ENCODE results near the gene CDK15.

Gene CDK15

DNA sequence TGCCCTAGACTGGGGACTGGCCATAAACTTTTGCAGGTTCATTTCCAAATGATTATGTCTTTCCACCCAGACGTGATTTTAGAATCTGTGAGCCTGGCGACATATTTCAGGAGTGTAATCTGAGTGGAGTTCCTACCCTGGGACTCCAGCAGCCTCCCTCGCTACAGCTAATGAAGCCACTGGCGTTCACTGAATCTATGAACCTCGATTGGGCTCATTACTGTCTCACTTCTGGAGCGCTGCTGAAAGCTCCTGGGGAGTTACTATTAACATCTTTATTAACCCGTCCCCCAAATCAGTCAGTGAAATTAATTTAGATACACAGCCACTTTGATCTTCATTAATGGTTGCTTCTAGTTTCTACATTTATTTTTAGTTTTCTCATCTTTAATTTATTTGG is 56.5 kb downstream of the CDK15 start:
- DNase-seq (ENCODE audit: low spot score): no peak
- no peak for FAIRE-seq

DNA sequence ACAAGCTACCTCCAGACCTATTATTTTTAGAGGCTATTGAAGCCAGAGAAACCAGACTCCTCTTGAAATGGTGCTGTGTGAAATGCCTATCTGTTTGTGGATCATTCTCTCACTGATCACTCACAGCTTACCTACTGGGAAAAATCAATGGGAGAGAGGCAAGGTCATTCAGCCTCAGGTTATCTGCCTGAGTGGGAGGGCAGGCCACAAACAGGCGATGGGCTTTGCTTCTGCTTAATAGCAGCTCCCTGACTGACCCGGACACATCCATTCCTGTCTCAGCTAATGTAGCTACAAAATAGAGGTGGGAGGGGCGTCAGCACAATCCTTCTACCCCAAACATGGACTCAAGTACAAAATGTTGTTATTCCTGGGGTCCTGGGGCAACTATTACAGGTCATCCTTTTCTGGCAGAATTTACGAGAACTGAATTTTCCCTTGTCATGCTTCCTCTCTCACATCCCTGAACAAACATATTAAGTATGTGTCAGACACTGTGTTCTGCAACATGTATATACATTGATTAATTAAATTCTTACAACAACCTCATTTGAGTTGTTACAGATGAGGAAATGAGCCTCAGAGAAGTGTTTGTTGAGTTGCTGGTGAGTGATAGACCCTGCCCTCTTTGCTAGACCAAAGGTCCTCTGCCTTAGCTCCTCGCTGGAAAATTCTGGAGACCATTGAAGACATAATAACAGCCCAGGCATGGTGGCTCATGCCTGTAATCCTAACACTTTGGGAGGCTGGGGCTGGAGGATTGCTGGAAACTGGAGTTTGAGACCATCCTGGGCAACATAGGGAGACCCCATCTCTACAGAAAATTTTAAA is 60.5 kb downstream of the CDK15 start:
- no peak for FAIRE-seq
- no peak for DNase-seq (ENCODE audit: low spot score)

DNA sequence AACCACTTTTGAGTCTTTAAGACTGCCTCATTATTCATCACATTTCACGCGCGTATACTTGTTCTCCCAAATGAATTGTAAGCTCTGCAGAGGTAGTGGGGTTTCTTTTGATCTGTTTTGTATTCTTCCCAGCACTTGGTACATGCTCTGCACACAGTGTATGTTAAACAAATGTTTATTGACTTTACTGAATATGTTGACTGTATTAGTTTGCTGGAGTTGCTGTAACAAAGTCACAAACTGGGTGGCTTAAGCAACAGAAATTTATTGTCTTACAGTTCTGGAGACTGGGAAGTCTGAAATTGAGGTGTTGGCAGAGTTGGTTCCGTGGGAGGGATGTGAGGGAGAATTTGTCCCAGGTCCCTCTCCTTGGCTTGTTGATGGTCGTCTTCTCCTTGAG is 65.1 kb downstream of the CDK15 start:
- FAIRE-seq: no peak
- DNase-seq (ENCODE audit: low spot score): no peak

DNA sequence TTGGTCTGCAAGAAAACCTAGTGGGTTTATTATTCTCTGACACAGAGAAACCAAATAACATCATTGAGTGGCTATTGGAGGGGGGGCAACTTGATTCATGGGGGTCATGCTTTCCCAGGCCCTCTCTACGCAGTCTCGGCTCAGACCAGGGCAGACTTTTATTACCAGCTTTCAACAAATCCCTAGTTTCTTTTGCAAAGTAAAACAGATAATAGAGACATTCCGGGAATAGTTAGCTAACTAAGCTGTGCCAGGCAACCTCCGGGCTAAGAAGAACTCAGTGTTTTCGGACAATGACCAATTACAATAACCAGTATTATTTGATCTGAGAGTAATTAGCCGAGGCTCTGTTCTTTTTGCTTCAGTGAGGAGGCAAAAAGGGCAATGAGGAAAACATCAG is 66.3 kb downstream of the CDK15 start:
- FAIRE-seq (no peak), DNase-seq (ENCODE audit: low spot score) (no peak)

DNA sequence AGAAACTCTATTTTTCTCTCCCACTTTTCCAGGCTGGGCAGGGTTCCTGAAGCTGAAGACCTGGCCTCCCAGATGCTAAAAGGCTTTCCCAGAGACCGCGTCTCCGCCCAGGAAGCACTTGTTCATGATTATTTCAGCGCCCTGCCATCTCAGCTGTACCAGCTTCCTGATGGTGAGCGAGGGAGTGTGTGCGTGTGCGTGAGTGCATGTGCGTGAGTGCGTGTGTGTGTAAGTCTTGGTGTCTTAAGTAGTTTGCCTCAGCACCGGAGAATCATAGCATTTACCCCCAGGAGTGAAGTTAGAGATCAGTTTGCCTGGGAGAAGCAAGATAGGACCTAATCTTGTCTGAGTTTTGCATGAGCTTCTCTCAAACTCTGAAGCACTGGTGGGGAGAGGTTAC is 73.7 kb downstream of the CDK15 start:
- no peak for FAIRE-seq
- no peak for DNase-seq (ENCODE audit: low spot score)

DNA sequence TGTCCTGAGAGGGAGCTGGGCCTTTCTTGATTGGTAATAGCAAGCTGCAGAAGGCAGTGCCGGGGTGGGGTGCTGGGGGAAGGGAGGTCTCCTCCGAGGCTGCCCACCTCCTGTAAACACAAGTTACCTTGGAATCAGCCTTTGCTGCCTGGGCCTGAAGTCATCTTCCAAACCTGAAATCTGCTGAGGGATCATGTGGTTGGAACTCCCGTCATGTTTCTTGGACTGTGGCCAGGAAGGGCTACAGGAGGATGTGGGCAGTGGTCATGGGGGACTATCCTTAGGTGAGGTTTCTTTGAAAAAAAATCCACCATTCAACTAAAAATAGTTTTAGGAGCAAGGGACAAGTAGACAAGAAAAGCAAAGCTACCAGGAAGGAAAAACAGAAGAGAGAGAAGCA is 74.2 kb downstream of the CDK15 start:
- FAIRE-seq: no peak
- peak; percentile 35 for DNase-seq (ENCODE audit: low spot score)

DNA sequence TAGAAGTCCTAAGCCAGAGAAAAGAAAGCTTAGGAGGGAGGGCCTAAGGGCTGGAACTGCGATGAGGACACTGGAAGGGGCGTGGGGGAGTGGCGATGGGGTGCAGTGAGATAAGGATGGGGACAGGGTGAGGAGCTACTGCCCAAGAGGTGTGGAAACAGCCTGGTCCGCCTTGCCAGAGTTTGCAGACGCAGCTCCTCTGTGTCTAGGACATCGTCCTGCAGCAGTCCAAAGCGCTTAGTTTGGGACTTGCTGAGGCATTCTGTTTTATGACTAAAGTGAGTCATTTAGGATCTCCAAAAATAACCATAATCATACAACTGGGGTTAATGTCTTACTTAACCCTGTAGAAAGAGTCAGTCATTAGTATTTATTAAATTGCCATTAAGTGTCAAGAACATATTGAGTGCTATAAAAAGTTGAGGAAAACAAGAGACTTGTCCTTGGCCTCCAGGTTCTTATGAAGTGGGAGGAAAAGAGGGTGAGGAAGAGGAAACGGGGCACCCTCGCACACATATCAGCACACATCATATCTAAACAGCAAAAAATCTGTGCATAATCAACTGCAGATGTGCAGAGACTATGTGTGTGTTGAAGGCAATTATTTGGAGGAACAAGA is 74.8 kb downstream of the CDK15 start:
- FAIRE-seq (no peak), DNase-seq (ENCODE audit: low spot score) (no peak)

DNA sequence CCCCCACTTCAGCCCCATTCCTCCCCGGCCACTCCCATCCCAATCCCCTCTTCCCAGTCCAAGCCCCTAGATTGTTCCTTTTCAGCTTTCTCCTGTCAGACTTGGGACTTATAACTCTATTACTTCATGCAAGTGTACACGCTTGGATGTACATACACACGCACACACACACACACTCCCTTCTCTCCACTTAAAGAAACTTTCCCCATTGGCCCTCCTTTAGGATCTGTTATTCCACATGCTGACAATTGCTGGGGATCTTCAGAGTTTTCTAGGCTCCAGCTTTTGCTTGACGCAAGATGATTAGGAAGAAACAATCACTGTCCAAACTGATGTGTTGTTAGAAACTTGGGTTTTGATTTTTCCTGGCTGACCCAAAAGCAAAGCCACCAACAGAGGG is 75.4 kb downstream of the CDK15 start:
- DNase-seq (ENCODE audit: low spot score) (no peak), FAIRE-seq (no peak)

DNA sequence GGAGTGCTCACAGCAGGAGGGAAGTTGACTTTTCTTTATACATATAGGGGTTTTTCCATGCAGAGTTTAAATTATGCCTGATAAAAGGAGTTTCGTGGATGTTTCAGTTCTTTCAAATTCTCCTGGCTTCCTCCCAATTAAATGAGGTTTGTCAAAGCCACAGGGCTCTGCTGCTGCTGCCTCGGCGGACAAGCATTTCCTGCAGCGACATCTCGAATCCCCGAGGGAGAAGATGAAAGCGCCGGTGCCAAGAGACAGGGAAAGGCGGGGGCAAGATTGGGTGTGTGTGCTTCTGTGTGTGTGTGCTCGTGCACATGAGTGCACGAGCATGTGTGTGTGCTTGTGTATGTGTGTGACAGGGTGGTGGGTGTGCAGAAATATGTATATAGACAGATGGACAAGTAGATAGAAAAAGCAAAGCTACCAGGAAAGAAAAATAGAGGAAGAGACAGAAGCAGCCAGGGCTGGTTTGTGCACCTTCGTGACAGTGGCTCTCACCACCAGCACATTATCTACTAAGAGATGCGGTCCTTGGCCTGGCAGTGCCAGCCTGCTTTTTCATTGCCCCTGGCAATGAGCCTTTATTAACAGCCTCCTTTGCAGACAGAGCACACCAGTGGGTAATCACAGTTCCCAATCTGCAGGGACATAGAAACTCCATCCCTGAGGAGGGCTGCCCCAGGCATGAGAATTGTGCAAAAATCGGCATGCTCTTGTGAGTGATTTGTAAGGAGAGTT is 76.2 kb downstream of the CDK15 start:
- FAIRE-seq (no peak), DNase-seq (ENCODE audit: low spot score) (no peak)

DNA sequence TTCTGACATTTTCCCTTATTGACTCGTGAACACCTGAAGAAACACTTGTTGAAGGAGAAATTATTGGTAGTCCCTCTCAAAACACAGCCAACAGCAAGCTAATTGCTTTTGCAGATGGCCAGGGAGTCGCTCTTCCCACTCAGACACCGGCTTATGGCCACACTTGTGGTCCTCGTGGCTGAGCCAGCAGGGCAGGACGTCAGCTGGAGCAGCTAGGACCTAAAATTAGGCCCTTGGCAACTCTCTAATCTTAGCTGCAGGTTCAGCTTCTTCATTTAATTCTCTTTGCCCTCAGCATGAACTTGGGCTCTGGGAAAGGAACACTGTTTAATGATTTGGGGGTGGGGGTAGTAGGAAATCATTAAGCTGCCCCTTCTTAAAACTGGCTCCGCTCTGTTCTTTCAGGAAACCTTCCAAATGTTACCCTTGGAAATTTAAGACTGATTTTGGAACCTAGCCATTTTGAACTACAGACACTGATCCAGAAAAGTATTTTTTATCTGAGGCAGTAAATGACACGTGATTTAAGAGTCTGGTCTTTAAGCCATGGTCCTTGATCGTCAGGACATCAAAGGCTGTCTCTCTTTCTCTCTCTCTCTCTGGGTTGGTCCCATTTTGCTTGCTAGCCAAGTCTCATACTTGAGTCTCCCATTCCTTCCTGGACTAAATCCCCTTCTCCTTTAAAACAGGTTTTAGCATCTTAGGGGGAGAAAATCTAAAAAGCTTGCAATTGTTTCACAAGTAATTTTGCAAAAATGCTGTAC is 77.5 kb downstream of the CDK15 start:
- FAIRE-seq (no peak), DNase-seq (ENCODE audit: low spot score) (no peak)

DNA sequence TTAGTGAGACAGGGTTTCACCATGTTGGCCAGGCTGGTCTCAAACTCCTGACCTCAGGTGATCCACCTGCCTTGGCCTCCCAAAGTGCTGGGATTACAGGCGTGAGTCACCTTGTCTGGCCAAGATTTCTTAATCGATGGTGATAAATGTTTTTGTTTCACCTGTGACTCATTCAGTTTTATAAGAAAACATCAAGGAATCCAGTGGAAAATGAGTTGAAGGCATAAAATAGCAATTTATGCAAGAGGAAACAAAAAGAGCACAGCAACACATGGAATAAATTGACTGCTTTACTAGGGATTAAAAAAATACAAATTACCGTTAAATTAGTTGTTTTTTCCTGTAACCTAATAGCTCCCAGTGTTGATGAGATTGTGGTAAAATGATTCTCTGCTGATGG is 80.2 kb downstream of the CDK15 start:
- DNase-seq (ENCODE audit: low spot score) (no peak), FAIRE-seq (no peak)

DNA sequence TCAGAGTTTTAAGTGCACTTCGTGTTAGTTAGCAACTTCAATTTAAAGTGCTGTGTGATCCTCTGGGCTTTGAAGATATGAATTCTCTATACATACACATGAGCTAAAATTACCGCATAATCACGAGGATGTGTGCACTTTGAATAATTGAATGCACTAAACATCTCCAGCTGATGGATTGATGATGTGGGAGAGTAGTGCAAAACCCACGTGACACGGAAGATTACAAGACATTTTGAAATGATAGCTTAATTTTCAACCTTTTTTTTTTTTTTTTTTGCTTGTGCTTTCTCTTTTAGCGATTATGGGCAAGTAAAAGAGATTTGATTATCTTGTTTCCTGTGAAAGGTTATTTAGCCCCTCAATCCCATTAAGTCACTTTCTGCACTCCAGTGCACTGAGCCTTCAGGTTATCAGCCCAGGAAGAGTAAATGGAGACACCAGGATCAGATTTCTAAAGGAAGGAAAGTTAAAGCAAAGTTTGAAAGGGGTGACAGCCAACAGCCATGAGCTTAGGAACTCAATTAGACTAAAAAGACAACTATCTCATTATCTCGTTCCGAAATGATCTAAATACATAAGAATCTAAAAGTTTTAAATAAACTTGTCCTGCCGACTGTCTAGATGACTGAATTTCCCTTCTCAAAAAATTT is 81.6 kb downstream of the CDK15 start:
- no peak for DNase-seq (ENCODE audit: low spot score)
- FAIRE-seq: no peak

DNA sequence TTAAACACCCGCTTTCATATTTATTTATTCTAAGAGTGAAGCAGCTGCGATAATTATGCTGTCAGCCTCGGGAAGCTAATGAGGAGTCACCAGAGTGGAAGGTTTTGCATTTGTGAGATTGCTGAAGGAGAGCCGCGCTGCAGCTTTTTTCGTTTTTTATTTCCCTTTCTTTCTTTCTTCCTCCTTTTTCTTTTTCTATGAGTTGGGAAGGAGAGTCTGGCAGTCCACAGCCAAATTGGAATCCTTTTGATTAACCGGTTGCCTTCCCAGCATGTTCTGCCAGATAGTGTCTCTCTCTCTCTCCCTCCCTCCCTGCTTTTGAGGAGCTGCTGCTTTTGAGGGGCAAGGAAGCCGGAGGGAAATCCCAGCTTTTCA is 82.1 kb downstream of the CDK15 start:
- DNase-seq (ENCODE audit: low spot score): no peak
- no peak for FAIRE-seq

DNA sequence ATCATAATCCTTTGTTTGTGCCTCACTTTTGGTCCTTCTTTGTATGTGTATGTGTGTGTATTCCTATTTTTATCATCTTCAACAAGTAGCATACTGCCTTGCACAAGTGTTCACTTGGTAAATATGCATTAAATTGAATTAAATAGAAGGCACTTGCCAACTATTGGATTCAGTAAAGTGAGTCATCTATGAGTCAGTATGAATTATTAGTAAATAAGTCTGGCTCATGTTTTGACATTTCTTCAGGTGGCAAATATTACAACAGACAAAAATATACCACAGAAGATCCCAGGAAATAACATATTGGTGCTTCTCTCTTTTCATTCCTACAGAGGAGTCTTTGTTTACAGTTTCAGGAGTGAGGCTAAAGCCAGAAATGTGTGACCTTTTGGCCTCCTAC is 84.1 kb downstream of the CDK15 start:
- DNase-seq (ENCODE audit: low spot score): no peak
- peak; percentile 7 for FAIRE-seq

DNA sequence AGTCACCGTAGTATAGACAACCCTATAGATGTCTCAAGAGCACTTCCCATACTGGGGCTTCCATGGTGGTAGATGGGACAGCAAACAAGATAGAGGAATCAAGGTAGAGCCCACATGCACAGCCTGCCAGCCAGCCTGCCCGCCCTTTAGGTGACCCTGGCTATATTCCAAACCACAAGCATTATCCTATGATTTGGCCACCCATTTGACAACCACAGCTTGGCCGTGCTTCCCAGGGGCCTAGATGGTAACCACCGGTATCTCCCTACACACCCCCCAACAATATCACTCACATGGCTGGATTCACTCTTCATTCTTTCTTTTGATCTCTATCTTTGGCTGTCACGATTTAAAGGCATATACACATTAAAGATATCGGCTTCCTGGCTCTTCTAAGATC is 85.3 kb downstream of the CDK15 start:
- FAIRE-seq: peak; percentile 89
- DNase-seq (ENCODE audit: low spot score): peak; percentile 73

DNA sequence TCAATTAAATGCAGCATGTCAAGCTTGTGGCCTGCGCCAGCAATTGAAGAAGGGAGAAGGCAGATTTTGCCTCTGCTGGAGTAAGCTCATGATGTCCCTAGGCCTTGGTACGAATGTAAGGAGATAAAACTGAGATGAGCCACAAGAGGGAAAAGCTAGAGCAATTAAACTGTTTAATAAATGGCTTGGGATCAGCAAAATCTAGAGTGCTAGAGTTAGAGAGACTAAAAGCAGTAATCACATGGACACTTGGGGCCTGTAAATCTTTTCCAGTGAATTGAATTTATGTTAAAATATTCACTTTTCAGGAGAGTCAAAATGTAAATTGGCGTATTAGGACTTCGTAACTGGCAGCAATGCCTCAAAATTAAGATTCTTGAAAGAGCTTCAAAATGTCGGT is 86.2 kb downstream of the CDK15 start:
- DNase-seq (ENCODE audit: low spot score): no peak
- FAIRE-seq: no peak

DNA sequence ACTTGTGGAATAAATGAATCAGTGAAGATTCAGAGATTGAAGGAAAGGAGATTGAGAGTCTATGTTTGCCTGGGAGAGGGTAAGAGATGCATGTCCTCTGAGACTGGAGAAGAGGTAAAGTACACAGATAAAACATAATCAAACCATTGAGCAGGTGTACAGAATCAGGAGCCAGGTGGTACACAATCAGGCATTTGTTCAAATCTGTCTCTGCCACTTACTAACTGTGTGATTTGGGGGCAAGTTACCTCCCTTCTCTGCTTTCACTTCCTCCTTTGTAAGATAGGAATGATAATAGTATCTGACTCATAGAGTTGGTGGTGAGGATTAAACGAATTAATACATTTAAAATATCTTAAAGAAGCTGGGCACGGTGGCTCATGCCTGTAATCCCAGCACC is 94.0 kb downstream of the CDK15 start:
- DNase-seq (ENCODE audit: low spot score) (no peak), FAIRE-seq (no peak)

DNA sequence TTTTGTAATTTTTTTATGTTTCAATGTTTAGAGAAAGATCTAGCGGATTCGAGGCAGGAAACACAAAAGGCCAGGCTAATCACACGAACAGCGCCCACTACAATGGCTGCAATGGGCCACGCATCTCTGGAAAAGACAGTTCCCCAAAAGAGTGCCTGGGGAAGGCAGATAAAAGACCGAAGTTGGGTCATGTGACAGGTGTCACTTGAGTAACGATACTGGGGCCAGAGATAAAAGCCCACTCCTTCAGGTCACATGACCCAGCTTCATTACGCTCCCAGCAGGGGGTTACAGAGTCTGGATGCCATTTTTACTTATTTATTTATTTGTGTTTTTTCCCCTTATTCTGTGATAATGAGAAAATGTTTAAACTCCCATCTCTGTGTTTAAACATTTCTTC is 95.4 kb downstream of the CDK15 start:
- DNase-seq (ENCODE audit: low spot score) (no peak), FAIRE-seq (no peak)

DNA sequence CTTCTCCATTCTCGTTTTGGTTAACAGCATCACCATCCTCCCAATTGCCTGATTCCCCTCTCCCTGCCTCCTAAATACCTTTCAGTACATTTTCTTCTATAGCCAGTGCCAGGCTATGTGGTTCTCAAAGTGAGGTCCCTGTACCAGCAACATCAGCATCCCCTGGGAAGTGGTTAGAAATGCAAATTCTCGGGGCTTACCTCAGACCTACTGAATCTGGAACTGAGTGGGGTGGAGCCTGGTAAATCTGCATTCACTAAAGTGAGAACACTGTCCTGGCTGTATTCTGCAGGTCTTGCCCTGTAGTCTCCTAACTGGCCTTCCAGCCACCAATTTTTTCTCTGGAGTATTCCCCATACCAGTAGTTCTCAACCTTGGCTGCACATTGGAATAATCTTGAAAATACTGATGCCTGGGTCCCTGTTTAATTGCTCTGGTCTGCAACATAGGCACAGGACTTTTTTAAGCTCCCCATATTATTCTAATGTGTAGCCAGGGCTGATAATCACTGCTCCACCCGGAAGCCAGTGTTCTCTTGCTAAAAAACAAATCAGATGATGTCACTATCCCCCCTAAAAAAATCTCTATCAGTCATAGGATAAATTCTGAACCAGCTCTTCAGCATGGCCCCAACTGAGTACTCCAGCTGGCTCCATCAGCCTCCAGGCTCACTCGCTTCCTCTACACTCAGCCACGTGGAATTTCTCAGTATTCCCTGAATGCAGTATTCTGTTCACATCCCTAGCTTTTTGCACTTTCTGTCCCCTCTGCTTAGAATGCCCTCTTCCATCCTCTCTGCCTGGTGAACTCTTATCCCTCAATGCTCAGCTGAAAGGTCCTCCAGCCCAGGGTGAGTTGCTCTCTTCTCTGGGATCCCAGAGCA is 98.4 kb downstream of the CDK15 start:
- no peak for DNase-seq (ENCODE audit: low spot score)
- no peak for FAIRE-seq

DNA sequence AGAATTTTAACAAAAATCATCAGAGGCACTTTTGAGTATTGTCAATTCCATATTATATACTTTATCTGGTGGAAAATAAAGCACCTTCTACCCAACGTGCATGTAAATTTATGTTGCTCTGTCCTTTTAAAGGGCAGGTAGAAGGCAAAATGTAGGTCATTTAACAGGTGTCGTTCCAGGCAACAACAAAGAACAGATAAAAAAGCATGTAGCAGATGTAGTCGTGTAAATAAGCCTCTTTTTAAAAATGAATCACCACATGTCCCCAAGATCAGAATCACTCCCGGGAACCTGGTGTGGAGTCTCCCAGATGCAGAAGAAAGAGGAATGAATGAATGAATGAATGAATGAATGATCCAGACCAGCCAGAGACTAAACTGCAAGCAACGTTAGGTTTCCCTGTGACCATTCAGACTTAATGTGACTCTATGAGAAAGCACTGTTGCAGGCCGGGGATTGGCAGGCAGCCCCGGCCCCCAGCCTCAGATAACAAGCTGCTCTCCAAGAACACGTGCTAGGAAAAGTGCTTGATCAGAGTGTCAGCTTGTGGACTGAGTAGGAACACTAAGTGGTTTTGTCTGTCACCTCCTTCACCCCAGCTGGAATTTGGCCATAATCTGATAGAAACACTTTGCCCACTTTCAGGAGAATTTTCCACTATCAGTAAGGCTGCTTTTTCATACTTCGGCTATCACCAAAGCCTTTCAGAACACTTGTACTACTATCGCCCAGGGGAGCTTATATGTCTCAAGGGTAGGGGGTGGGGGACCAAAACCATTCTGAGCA is 100.6 kb downstream of the CDK15 start:
- DNase-seq (ENCODE audit: low spot score): no peak
- FAIRE-seq: no peak
